Measurements from ENCODE around the gene SV2B. TPM values are rescaled to one million over a fixed set of nuclear protein-coding genes. Genes with fewer than 3 reads are reported as not detected.
"Not testable (repeated sequence)": the region's sequence is repeated elsewhere in the genome, so short reads cannot be mapped to it uniquely, and the experiment has no call there.

Gene SV2B
- total RNA-seq, 1 donor from 2014 or later, result 1.6 TPM

GRCh38 chr15:91331581-91331980 is 231.5 kb downstream of the SV2B start:
- Histone ChIP-seq H3K27me3 (ENCODE audit: control insufficient read depth in 3 of 3, insufficient read depth in 3 of 3, low read length in 3 of 3) (no peaks in the 10 kb centered on the region), H3K9ac (ENCODE audit: low read depth in 1 of 3, low read length in 3 of 3) (no peak overlapping the region), H3K36me3 (ENCODE audit: control insufficient read depth in 3 of 3, insufficient read depth in 3 of 3, low read length in 3 of 3) (no peaks in the 10 kb centered on the region), H3K27ac (ENCODE audit: low read depth, low read length) (no peak overlapping the region), H3K4me3 (ENCODE audit: low read length in 3 of 3) (no peak overlapping the region), H3K4me1 (ENCODE audit: control insufficient read depth in 3 of 3, insufficient read depth in 3 of 3, low read length in 3 of 3) (no peaks in the 10 kb centered on the region), H3K9me3 (ENCODE audit: control insufficient read depth in 3 of 3, low read length in 3 of 3) (no peaks in the 10 kb centered on the region)

- Histone ChIP-seq H3K27ac (ENCODE audit: low read depth, low read length) (no peak overlapping the region), H3K27me3 (ENCODE audit: control insufficient read depth in 3 of 3, insufficient read depth in 3 of 3, low read length in 3 of 3) (peaks cover 0 to 3% (median 0%) of the 10 kb centered on the region in 3 donors), H3K4me1 (ENCODE audit: control insufficient read depth in 3 of 3, insufficient read depth in 3 of 3, low read length in 3 of 3) (no peaks in the 10 kb centered on the region), H3K36me3 (ENCODE audit: control insufficient read depth in 3 of 3, insufficient read depth in 3 of 3, low read length in 3 of 3) (no peaks in the 10 kb centered on the region), H3K4me3 (ENCODE audit: low read length in 3 of 3) (no peak overlapping the region), H3K9me3 (ENCODE audit: control insufficient read depth in 3 of 3, low read length in 3 of 3) (no peaks in the 10 kb centered on the region), H3K9ac (ENCODE audit: low read depth in 1 of 3, low read length in 3 of 3) (no peak overlapping the region)
These were observed 235.6 kb downstream of the SV2B start for GRCh38 chr15:91335702-91336101.

- Histone ChIP-seq H3K4me1 (ENCODE audit: control insufficient read depth in 3 of 3, insufficient read depth in 3 of 3, low read length in 3 of 3) (no peaks in the 10 kb centered on the region), H3K4me3 (ENCODE audit: low read length in 3 of 3) (no peak overlapping the region), H3K9ac (ENCODE audit: low read depth in 1 of 3, low read length in 3 of 3) (no peak overlapping the region), H3K9me3 (ENCODE audit: control insufficient read depth in 3 of 3, low read length in 3 of 3) (no peaks in the 10 kb centered on the region), H3K27me3 (ENCODE audit: control insufficient read depth in 3 of 3, insufficient read depth in 3 of 3, low read length in 3 of 3) (peaks cover 0 to 5% (median 2%) of the 10 kb centered on the region in 3 donors), H3K36me3 (ENCODE audit: control insufficient read depth in 3 of 3, insufficient read depth in 3 of 3, low read length in 3 of 3) (no peaks in the 10 kb centered on the region), H3K27ac (ENCODE audit: low read depth, low read length) (no peak overlapping the region)
These were observed 236.6 kb downstream of the SV2B start for GRCh38 chr15:91336687-91337086.

GRCh38 chr15:91338766-91339165 is 238.7 kb downstream of the SV2B start:
- Histone ChIP-seq H3K27ac (ENCODE audit: low read depth, low read length) (no peak overlapping the region), H3K9me3 (ENCODE audit: control insufficient read depth in 3 of 3, low read length in 3 of 3) (no peaks in the 10 kb centered on the region), H3K9ac (ENCODE audit: low read depth in 1 of 3, low read length in 3 of 3) (no peak overlapping the region), H3K27me3 (ENCODE audit: control insufficient read depth in 3 of 3, insufficient read depth in 3 of 3, low read length in 3 of 3) (peaks cover 0 to 5% (median 2%) of the 10 kb centered on the region in 3 donors), H3K36me3 (ENCODE audit: control insufficient read depth in 3 of 3, insufficient read depth in 3 of 3, low read length in 3 of 3) (no peaks in the 10 kb centered on the region), H3K4me1 (ENCODE audit: control insufficient read depth in 3 of 3, insufficient read depth in 3 of 3, low read length in 3 of 3) (no peaks in the 10 kb centered on the region), H3K4me3 (ENCODE audit: low read length in 3 of 3) (no peak overlapping the region)

- no peaks in the 10 kb centered on the region for H3K36me3 ChIP-seq (ENCODE audit: control insufficient read depth in 3 of 3, insufficient read depth in 3 of 3, low read length in 3 of 3)
- no peaks in the 10 kb centered on the region for H3K4me1 ChIP-seq (ENCODE audit: control insufficient read depth in 3 of 3, insufficient read depth in 3 of 3, low read length in 3 of 3)
- no peak overlapping the region for H3K27ac ChIP-seq (ENCODE audit: low read depth, low read length)
- H3K4me3 ChIP-seq (ENCODE audit: low read length in 3 of 3), result no peak overlapping the region
- peaks cover 0 to 5% (median 2%) of the 10 kb centered on the region in 3 donors for H3K27me3 ChIP-seq (ENCODE audit: control insufficient read depth in 3 of 3, insufficient read depth in 3 of 3, low read length in 3 of 3)
- no peaks in the 10 kb centered on the region for H3K9me3 ChIP-seq (ENCODE audit: control insufficient read depth in 3 of 3, low read length in 3 of 3)
- H3K9ac ChIP-seq (ENCODE audit: low read depth in 1 of 3, low read length in 3 of 3), result no peak overlapping the region
These were observed 242.0 kb downstream of the SV2B start for GRCh38 chr15:91342097-91342496.

- not testable (repeated sequence) for H3K9ac ChIP-seq (ENCODE audit: low read depth in 1 of 3, low read length in 3 of 3)
These were observed 244.9 kb downstream of the SV2B start for GRCh38 chr15:91344912-91345311.

GRCh38 chr15:91345736-91346135 is 245.7 kb downstream of the SV2B start:
- H3K36me3 ChIP-seq (ENCODE audit: control insufficient read depth in 3 of 3, insufficient read depth in 3 of 3, low read length in 3 of 3), result no peaks in the 10 kb centered on the region
- peaks cover 0 to 2% (median 2%) of the 10 kb centered on the region in 3 donors for H3K27me3 ChIP-seq (ENCODE audit: control insufficient read depth in 3 of 3, insufficient read depth in 3 of 3, low read length in 3 of 3)
- no peak overlapping the region for H3K4me3 ChIP-seq (ENCODE audit: low read length in 3 of 3)
- H3K4me1 ChIP-seq (ENCODE audit: control insufficient read depth in 3 of 3, insufficient read depth in 3 of 3, low read length in 3 of 3), result peaks cover 0 to 4% (median 2%) of the 10 kb centered on the region in 3 donors
- H3K27ac ChIP-seq (ENCODE audit: low read depth, low read length), result no peak overlapping the region
- no peak overlapping the region for H3K9ac ChIP-seq (ENCODE audit: low read depth in 1 of 3, low read length in 3 of 3)
- H3K9me3 ChIP-seq (ENCODE audit: control insufficient read depth in 3 of 3, low read length in 3 of 3), result no peaks in the 10 kb centered on the region

More at GRCh38 chr15:91344912-91345311, 244.9 kb downstream of the SV2B start:
- not testable (repeated sequence) for H3K36me3 ChIP-seq (ENCODE audit: control insufficient read depth in 3 of 3, insufficient read depth in 3 of 3, low read length in 3 of 3); H3K27ac ChIP-seq (ENCODE audit: low read depth, low read length); H3K9me3 ChIP-seq (ENCODE audit: control insufficient read depth in 3 of 3, low read length in 3 of 3); H3K4me1 ChIP-seq (ENCODE audit: control insufficient read depth in 3 of 3, insufficient read depth in 3 of 3, low read length in 3 of 3); H3K4me3 ChIP-seq (ENCODE audit: low read length in 3 of 3); H3K27me3 ChIP-seq (ENCODE audit: control insufficient read depth in 3 of 3, insufficient read depth in 3 of 3, low read length in 3 of 3)

GRCh38 chr15:91346259-91346658 is 246.2 kb downstream of the SV2B start:
- no peaks in the 10 kb centered on the region for H3K36me3 ChIP-seq (ENCODE audit: control insufficient read depth in 3 of 3, insufficient read depth in 3 of 3, low read length in 3 of 3)
- no peaks in the 10 kb centered on the region for H3K9me3 ChIP-seq (ENCODE audit: control insufficient read depth in 3 of 3, low read length in 3 of 3)

GRCh38 chr15:91348752-91349500 is 248.9 kb downstream of the SV2B start:
- Histone ChIP-seq H3K4me1 (ENCODE audit: control insufficient read depth in 3 of 3, insufficient read depth in 3 of 3, low read length in 3 of 3) (peaks cover 0 to 4% (median 2%) of the 10 kb centered on the region in 3 donors), H3K4me3 (ENCODE audit: low read length in 3 of 3) (no peak overlapping the region), H3K9me3 (ENCODE audit: control insufficient read depth in 3 of 3, low read length in 3 of 3) (no peaks in the 10 kb centered on the region), H3K27me3 (ENCODE audit: control insufficient read depth in 3 of 3, insufficient read depth in 3 of 3, low read length in 3 of 3) (no peaks in the 10 kb centered on the region), H3K9ac (ENCODE audit: low read depth in 1 of 3, low read length in 3 of 3) (no peak overlapping the region), H3K36me3 (ENCODE audit: control insufficient read depth in 3 of 3, insufficient read depth in 3 of 3, low read length in 3 of 3) (no peaks in the 10 kb centered on the region), H3K27ac (ENCODE audit: low read depth, low read length) (no peak overlapping the region)

More at GRCh38 chr15:91346259-91346658, 246.2 kb downstream of the SV2B start:
- no peaks in the 10 kb centered on the region for H3K27me3 ChIP-seq (ENCODE audit: control insufficient read depth in 3 of 3, insufficient read depth in 3 of 3, low read length in 3 of 3)
- H3K9ac ChIP-seq (ENCODE audit: low read depth in 1 of 3, low read length in 3 of 3), result no peak overlapping the region
- no peak overlapping the region for H3K27ac ChIP-seq (ENCODE audit: low read depth, low read length)
- peaks cover 0 to 4% (median 2%) of the 10 kb centered on the region in 3 donors for H3K4me1 ChIP-seq (ENCODE audit: control insufficient read depth in 3 of 3, insufficient read depth in 3 of 3, low read length in 3 of 3)
- no peak overlapping the region for H3K4me3 ChIP-seq (ENCODE audit: low read length in 3 of 3)

Measured in skeletal muscle tissue (tissue), 4 donors.